Raji (cell line): ENCODE data around the gene BAG2.

Experiments used
- POLR2A ChIP-seq: IDR thresholded peaks from 2 replicates; pipeline ENCODE4 v1.6.1; 2011; ENCODE audit warnings: low read depth, low read length, control low read depth; ENCODE audit not compliant: insufficient read depth

Gene BAG2

GRCh38 chr6:57172136-57173055, at the start of gene BAG2:
BAG2 (plus strand) TSS chr6:57172326; CDS start chr6:57172698, 372 bp downstream.
- peak; percentile 97 for TF ChIP-seq POLR2A

DNA sequence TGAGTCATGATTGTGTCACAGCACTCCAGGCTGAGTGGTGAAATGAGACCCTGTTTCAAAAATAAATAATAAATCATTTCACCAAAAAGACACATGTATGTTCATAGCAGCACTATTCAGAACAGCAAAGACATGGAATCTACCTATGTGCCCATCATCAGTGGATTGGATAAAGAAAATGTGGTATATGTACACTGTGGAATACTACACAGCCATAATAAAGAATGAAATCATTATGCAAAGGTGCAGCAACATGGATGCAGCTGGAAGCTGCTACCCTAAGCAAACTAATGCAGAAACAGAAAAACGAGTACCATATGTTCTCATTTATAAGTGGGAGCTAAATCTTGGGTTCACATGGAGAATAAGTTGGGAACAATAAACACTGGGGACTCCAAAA, 49.0 kb upstream of the BAG2 start:
- no peak for TF ChIP-seq POLR2A

GRCh38 chr6:57127763-57128162, 44.4 kb upstream of the BAG2 start:
- TF ChIP-seq POLR2A, result no peak

DNA sequence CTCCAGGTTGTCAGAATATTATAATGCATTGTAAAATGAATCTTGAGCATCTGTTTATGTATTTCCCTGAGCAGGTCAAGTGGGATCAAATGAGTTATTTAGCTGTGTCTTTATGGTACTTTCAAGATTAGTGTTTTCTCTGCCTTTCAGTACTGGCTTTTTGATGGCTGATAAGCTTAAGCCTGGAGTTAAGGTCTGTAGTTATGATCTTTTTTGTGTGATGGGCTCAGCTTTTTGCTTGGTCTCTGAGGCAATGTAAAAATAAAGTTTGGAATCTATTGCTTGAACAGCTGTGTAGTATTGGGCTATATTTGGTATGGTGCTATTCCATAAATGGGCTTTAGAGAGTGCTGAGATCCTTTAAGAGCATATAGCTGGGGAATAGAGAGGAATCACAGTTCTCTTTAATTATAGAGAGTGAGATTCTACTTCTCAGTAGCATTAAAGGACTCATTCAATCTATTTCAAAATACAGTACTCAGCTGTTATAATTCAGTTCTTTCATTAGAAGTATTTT, 41.4 kb upstream of the BAG2 start:
- TF ChIP-seq POLR2A, result no peak

GRCh38 chr6:57134954-57135353, 37.2 kb upstream of the BAG2 start:
- TF ChIP-seq POLR2A, result no peak

DNA sequence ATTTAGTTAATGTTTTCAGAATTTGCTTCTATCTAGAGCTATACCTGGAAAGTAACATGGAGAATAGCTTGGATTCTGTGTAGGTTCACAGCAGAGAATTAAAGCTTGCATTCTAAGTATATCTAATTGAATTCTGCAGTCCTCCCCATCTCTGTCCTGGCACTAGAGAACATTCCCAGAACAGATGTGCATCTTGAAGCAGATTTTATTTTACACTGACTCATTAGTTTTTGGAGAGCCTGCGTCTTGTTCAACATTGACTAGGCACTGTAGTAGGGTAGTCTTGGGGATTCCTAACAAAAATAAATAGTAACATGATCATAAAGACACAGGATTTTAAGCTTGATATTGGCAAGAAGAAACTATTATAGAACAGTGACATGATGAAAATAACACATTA, 36.2 kb upstream of the BAG2 start:
- no peak for TF ChIP-seq POLR2A

DNA sequence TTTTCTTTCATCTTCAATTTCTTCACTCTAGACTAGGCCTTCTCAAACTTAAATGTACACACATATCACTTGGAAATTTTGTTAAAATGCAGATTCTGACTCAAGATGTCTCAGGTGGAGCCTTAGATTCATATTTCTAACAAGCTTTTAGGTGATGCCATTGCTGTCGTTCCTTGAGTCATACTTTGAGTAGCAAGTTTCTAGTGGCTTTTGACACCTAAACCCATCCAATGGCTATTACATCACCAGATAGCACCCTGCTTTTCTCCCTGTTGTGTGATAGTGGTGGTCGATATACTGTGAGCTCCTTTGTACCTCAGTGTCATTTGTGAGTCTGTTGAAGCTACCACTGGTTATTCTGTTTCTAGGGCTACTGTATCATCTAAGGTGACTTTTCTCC, 34.8 kb upstream of the BAG2 start:
- TF ChIP-seq POLR2A, result no peak

DNA sequence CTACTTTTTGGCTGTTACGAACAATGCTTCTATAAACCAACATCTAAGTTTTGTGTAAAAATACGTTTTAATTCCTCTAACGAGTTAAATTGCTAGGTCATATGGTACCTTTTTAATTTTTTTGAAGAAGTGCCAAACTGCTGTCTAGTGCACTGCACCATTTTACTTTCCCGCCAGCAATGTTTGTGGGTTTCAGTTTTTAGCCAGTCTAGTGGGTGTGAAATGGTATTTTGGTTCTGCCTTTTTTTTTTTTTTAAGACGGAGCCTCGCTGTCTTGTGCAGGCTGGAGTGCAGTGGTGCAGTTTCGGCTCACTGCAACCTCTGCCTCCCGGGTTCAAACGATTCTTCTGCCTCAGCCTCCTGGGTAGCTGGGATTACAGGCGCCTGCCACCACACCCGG, 34.1 kb upstream of the BAG2 start:
- no peak for TF ChIP-seq POLR2A

DNA sequence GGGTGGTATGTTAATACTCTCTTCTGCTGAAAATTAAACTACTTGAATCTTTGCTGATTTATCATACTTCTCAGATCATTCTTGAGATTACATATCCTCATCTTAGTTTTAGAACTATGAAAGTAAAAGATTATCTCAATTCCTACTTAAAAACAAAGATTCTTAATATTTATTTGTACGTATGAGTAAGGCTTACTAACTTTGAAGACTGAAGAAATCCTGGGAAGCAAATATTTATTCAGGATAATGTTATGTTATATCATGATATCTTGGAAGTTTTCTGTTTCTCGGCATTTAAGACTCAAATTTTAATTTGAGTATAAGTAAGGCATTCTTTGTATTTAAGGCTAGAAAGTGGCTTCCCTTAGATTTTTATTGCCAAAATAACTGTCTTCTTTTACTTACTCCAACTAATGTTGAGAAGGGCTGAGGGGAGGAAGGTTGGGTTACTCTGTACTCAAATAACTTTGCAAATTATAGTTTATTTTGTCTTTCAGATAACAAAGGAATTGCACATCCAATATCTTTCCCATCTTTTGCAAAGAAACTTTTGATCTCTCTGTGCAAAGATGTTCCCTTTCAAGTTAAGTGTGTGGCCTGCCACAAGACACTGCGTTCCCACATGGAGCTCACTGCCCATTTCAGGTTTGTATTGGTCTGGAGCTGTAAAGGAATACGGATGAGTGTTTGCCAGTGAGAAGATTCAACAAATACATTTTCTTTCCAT, 30.5 kb upstream of the BAG2 start:
- TF ChIP-seq POLR2A, result no peak

DNA sequence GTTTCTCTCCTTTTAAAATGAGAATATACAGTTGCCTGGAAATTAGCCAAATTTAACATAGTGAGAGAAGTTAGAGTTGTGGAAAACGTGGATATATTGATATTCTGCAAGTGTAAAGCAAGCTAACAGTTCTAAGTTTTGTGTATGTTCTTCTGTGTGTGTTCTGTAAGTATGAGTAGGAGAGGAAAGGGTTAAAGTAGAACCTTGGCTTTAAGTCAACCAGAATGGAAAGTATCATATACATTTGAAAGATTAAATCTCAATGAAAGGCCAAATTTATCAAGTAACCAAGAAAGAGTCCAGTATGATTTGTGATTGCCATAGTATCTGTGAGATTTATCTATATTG, 30.0 kb upstream of the BAG2 start:
- TF ChIP-seq POLR2A, result no peak

DNA sequence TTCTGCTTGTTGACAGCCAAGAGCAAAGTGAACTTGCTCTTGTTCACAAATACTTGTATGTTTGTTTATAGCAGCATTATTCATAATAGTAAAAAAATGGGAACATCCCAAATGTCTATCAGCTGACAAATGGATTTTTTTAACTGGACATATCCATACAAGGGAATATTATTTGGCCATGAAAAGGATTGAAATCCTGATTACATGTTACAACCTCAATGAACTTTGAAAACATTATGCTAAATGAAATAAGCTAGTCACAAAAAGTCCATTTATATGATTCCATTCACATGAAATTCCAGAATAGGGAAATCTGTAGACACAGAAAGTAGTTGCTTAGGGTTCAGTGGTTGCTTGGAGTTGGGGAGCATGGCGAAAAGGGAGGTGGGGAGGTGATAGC, 28.4 kb upstream of the BAG2 start:
- no peak for TF ChIP-seq POLR2A

- no peak for TF ChIP-seq POLR2A
Observed at GRCh38 chr6:57147401-57147800, 24.7 kb upstream of the BAG2 start.

GRCh38 chr6:57147955-57148858, 23.9 kb upstream of the BAG2 start:
- no peak for TF ChIP-seq POLR2A

DNA sequence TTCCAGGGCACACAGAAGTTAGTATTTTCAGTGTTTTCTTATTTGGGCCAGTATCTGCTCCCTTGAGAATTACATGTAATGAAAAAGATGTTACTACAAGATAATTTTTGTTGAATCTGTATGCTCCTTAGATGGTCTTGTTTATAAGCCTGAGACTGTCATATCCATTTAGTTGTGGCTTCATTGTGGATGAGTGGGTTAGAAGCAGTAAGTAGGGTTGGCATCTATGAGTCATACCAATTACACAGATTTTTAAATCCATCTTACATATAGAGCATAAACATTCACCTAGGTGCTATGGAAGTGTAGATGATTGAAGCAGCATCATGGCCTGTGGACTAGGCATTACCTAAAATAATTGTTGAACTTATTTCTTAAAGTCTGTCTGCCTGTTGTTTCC, 13.5 kb upstream of the BAG2 start:
- TF ChIP-seq POLR2A, result no peak

DNA sequence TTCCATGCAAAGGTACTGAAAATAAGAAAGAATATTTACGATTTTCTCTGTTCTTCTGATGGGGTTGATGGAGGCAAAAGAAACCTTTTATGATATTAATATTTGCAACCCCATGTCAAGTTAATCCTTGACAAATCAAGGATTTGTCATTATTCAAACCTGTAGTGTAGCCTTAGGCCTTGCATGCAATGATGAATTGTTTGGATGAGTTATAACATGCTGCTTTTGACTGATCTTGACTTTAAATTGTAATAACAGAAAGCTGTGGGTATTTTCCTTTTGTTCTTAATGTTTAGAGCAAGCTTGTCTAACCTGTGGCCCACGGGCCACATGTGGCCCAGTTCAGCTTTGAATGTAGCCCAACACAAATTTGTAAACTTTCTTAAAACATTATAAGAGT, 13.0 kb upstream of the BAG2 start:
- TF ChIP-seq POLR2A, result no peak
